ENCODE data around the gene MROH2B. TPM values are rescaled to one million over a fixed set of nuclear protein-coding genes. Genes with fewer than 3 reads are reported as not detected.

The MROH2B gene
- total RNA-seq, 3 donors from 2014 or later (not counting 1 experiment from before 2014, with no cell fraction given): not detected

- Histone ChIP-seq H3K27me3 (ENCODE audit: control insufficient read depth, insufficient read depth, low read length) (no peaks in the 10 kb centered on the region), H3K36me3 (ENCODE audit: control insufficient read depth, insufficient read depth, low read length) (no peaks in the 10 kb centered on the region), H3K4me3 (ENCODE audit: low read length) (no peak overlapping the region), H3K9me3 (ENCODE audit: control insufficient read depth, insufficient read depth, low read length) (no peaks in the 10 kb centered on the region), H3K4me1 (ENCODE audit: control insufficient read depth, insufficient read depth, low read length) (no peaks in the 10 kb centered on the region), H3K27ac (ENCODE audit: low read length) (no peak overlapping the region)
- peaks cover 0 to 4% of the 10 kb centered on the region in 2 donors for H3K9me3 Mint-ChIP-seq
- H3K4me1 Mint-ChIP-seq: no peaks in the 10 kb centered on the region
- 87% methylated on average over 3 of the region's 3 CpGs for WGBS (ENCODE audit: insufficient coverage)
- intact Hi-C loops (cut with micrococcal nuclease): no loop called here
- H3K27ac Mint-ChIP-seq: no peak overlapping the region
- peaks cover 0 to 5% of the 10 kb centered on the region in 2 donors for H3K27me3 Mint-ChIP-seq (ENCODE audit: low read depth in 2 of 2)
- ATAC-seq (no peak), DNase-seq (no peak)
- no peak overlapping the region for H3K4me3 Mint-ChIP-seq
- no peaks in the 10 kb centered on the region for H3K36me3 Mint-ChIP-seq
- TF ChIP-seq, protein P1, sequence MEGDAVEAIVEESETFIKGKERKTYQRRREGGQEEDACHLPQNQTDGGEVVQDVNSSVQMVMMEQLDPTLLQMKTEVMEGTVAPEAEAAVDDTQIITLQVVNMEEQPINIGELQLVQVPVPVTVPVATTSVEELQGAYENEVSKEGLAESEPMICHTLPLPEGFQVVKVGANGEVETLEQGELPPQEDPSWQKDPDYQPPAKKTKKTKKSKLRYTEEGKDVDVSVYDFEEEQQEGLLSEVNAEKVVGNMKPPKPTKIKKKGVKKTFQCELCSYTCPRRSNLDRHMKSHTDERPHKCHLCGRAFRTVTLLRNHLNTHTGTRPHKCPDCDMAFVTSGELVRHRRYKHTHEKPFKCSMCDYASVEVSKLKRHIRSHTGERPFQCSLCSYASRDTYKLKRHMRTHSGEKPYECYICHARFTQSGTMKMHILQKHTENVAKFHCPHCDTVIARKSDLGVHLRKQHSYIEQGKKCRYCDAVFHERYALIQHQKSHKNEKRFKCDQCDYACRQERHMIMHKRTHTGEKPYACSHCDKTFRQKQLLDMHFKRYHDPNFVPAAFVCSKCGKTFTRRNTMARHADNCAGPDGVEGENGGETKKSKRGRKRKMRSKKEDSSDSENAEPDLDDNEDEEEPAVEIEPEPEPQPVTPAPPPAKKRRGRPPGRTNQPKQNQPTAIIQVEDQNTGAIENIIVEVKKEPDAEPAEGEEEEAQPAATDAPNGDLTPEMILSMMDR (IDR thresholded peaks at IDR 0.05): no peak
Measured at GRCh38 chr5:40984884-40985283, 86.3 kb downstream of the MROH2B start.

- H3K27me3 ChIP-seq (ENCODE audit: control insufficient read depth, insufficient read depth, low read length): no peaks in the 10 kb centered on the region
- Mint-ChIP-seq H3K27me3 (ENCODE audit: low read depth in 2 of 2) (peaks cover 0 to 5% of the 10 kb centered on the region in 2 donors), H3K4me1 (no peaks in the 10 kb centered on the region), H3K27ac (no peak overlapping the region), H3K9me3 (peaks cover 0 to 4% of the 10 kb centered on the region in 2 donors), H3K36me3 (no peaks in the 10 kb centered on the region), H3K4me3 (no peak overlapping the region)
- no peaks in the 10 kb centered on the region for H3K9me3 ChIP-seq (ENCODE audit: control insufficient read depth, insufficient read depth, low read length)
- WGBS (ENCODE audit: insufficient coverage): 83% methylated on average over 3 of the region's 3 CpGs
- TF ChIP-seq, protein P1 (IDR thresholded peaks at IDR 0.05): no peak
- intact Hi-C loops (cut with micrococcal nuclease): no loop called here
- DNase-seq (no peak), ATAC-seq (no peak)
- H3K4me3 ChIP-seq (ENCODE audit: low read length): no peak overlapping the region
- no peaks in the 10 kb centered on the region for H3K36me3 ChIP-seq (ENCODE audit: control insufficient read depth, insufficient read depth, low read length)
- H3K27ac ChIP-seq (ENCODE audit: low read length): no peak overlapping the region
- H3K4me1 ChIP-seq (ENCODE audit: control insufficient read depth, insufficient read depth, low read length): no peaks in the 10 kb centered on the region
Measured at GRCh38 chr5:40983781-40984180, 87.4 kb downstream of the MROH2B start.

GRCh38 chr5:40981420-40981819 lies 89.7 kb downstream of the MROH2B start:
- H3K27me3 ChIP-seq (ENCODE audit: control insufficient read depth, insufficient read depth, low read length): no peaks in the 10 kb centered on the region
- Mint-ChIP-seq H3K4me3 (no peak overlapping the region), H3K27me3 (ENCODE audit: low read depth in 2 of 2) (peaks cover 0 to 2% of the 10 kb centered on the region in 2 donors), H3K27ac (no peak overlapping the region), H3K4me1 (no peaks in the 10 kb centered on the region), H3K36me3 (no peaks in the 10 kb centered on the region), H3K9me3 (peaks cover 0 to 4% of the 10 kb centered on the region in 2 donors)
- intact Hi-C loops (cut with micrococcal nuclease): no loop called here
- WGBS (ENCODE audit: insufficient coverage): 95% methylated on average over 9 of the region's 9 CpGs
- DNase-seq (no peak), ATAC-seq (no peak)
- TF ChIP-seq, protein P1 (IDR thresholded peaks at IDR 0.05): no peak
- H3K4me1 ChIP-seq (ENCODE audit: control insufficient read depth, insufficient read depth, low read length): no peaks in the 10 kb centered on the region
- H3K36me3 ChIP-seq (ENCODE audit: control insufficient read depth, insufficient read depth, low read length): no peaks in the 10 kb centered on the region
- no peaks in the 10 kb centered on the region for H3K9me3 ChIP-seq (ENCODE audit: control insufficient read depth, insufficient read depth, low read length)
- no peak overlapping the region for H3K4me3 ChIP-seq (ENCODE audit: low read length)
- H3K27ac ChIP-seq (ENCODE audit: low read length): no peak overlapping the region

DNA sequence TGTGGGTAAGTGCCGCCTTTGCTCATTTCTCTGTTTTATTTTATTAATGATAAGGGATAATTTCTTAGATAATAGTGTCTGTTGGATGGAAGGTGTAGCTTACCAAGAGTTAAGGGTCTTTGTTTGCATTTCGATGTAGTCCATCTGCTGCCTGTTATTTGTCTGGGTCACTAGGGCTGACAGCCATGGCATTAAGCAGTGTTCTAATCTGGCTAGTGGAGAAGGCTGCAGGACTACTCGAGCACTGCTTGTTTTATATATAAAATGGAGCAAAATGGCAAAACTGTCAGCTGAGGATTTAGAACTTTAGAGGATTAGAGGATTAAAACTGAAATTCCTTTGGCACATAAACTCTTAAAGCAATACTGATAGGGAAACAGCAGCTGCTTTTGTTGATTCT lies 94.3 kb downstream of the MROH2B start:
- intact Hi-C loops (cut with micrococcal nuclease): no loop called here
- Mint-ChIP-seq H3K27ac (no peak overlapping the region), H3K4me1 (no peaks in the 10 kb centered on the region), H3K9me3 (peaks cover 0 to 2% of the 10 kb centered on the region in 2 donors), H3K4me3 (no peak overlapping the region), H3K36me3 (no peaks in the 10 kb centered on the region), H3K27me3 (ENCODE audit: low read depth in 2 of 2) (no peaks in the 10 kb centered on the region)
- H3K4me1 ChIP-seq (ENCODE audit: control insufficient read depth, insufficient read depth, low read length): no peaks in the 10 kb centered on the region
- no peaks in the 10 kb centered on the region for H3K9me3 ChIP-seq (ENCODE audit: control insufficient read depth, insufficient read depth, low read length)
- H3K27me3 ChIP-seq (ENCODE audit: control insufficient read depth, insufficient read depth, low read length): no peaks in the 10 kb centered on the region
- ATAC-seq (no peak), DNase-seq (no peak)
- no peaks in the 10 kb centered on the region for H3K36me3 ChIP-seq (ENCODE audit: control insufficient read depth, insufficient read depth, low read length)
- TF ChIP-seq, protein P1 (IDR thresholded peaks at IDR 0.05): no peak
- no peak overlapping the region for H3K27ac ChIP-seq (ENCODE audit: low read length)
- WGBS (ENCODE audit: insufficient coverage): 84% methylated on average over 3 of the region's 3 CpGs
- H3K4me3 ChIP-seq (ENCODE audit: low read length): no peak overlapping the region
